DMS53 treated with DMSO at 0.1 percent for 48 hours (cell line): ENCODE measurements around the gene ARHGAP23.

Experiments
- DNase-seq: peaks from one replicate; lab custom pipeline; 2025; ENCODE audit not compliant: unreplicated experiment; lab: John Stamatoyannopoulos, UW

The ARHGAP23 gene

GRCh38 chr17:38442548-38442947 lies 14.3 kb downstream of the ARHGAP23 start:
- DNase-seq: no peak

- no peak for DNase-seq
Observed at GRCh38 chr17:38443356-38444031, 15.2 kb downstream of the ARHGAP23 start.

GRCh38 chr17:38444151-38444550 lies 15.9 kb downstream of the ARHGAP23 start:
- DNase-seq: peak; percentile 62

GRCh38 chr17:38447502-38448085 lies 19.3 kb downstream of the ARHGAP23 start:
- DNase-seq: no peak

- no peak for DNase-seq
Observed at GRCh38 chr17:38448208-38448771, 20.0 kb downstream of the ARHGAP23 start.

- no peak for DNase-seq
Observed at GRCh38 chr17:38449364-38449763, 21.1 kb downstream of the ARHGAP23 start.

- DNase-seq: no peak
Observed at GRCh38 chr17:38450557-38451029, 22.3 kb downstream of the ARHGAP23 start.

- no peak for DNase-seq
Observed at GRCh38 chr17:38451030-38451839, 23.0 kb downstream of the ARHGAP23 start.

GRCh38 chr17:38451840-38452529 lies 23.7 kb downstream of the ARHGAP23 start:
- DNase-seq: no peak

- DNase-seq: no peak
Observed at GRCh38 chr17:38452719-38453118, 24.5 kb downstream of the ARHGAP23 start.

- no peak for DNase-seq
Observed at GRCh38 chr17:38453951-38454421, 25.7 kb downstream of the ARHGAP23 start.

GRCh38 chr17:38454532-38454931 lies 26.3 kb downstream of the ARHGAP23 start:
- DNase-seq: no peak

- DNase-seq: no peak
Observed at GRCh38 chr17:38455288-38455915, 27.1 kb downstream of the ARHGAP23 start.

- no peak for DNase-seq
Observed at GRCh38 chr17:38456031-38456815, 28.0 kb downstream of the ARHGAP23 start.

GRCh38 chr17:38457577-38458371 lies 29.5 kb downstream of the ARHGAP23 start:
- DNase-seq: no peak

- no peak for DNase-seq
Observed at GRCh38 chr17:38458521-38458920, 30.3 kb downstream of the ARHGAP23 start.

GRCh38 chr17:38459567-38459966 lies 31.3 kb downstream of the ARHGAP23 start:
- DNase-seq: no peak

- DNase-seq: no peak
Observed at GRCh38 chr17:38460082-38460715, 31.9 kb downstream of the ARHGAP23 start.
